GM23338 (cell line): ENCODE results near the gene ING3. TPM values are rescaled to one million over a fixed set of nuclear protein-coding genes. Genes with fewer than 3 reads are reported as not detected.

Experiments used
- ATAC-seq: fragments of 200-7000 bp; cut with Tn5 transposase; 3 replicates; pipeline ENCODE4 v1.9.1; 2020
- DNase-seq: peaks from one replicate; pipeline ENCODE4 v3.0.0-alpha.2; 2015; ENCODE audit warnings: low spot score
- H2AFZ ChIP-seq: fragments of 200-600 bp; sonication (generic); 2 replicates; pipeline ENCODE4 v1.8.0; 2016; ENCODE audit warnings: antibody characterized with exemption, mild to moderate bottlenecking, moderate library complexity
- H3F3A ChIP-seq: fragments of 200-600 bp; sonication (generic); replicated peaks from 2 replicates; pipeline ENCODE4 v1.8.0; 2017; ENCODE audit warnings: antibody characterized with exemption, mixed run types, low read depth
- H3K27ac ChIP-seq: fragments of 200-600 bp; sonication (generic); 2 replicates; pipeline ENCODE4 v1.6.1; 2016; ENCODE audit warnings: low read depth
- H3K27me3 ChIP-seq: fragments of 200-600 bp; sonication (generic); 2 replicates; pipeline ENCODE4 v1.8.0; 2016; ENCODE audit warnings: mild to moderate bottlenecking, mixed run types, moderate library complexity; ENCODE audit not compliant: insufficient read depth
- H3K36me3 ChIP-seq: fragments of 200-600 bp; sonication (generic); 2 replicates; pipeline ENCODE4 v1.8.0; 2016; ENCODE audit warnings: mild to moderate bottlenecking; ENCODE audit not compliant: insufficient read depth
- H3K4me1 ChIP-seq: fragments of 200-600 bp; sonication (generic); 2 replicates; pipeline ENCODE4 v1.8.0; 2016; ENCODE audit warnings: mild to moderate bottlenecking, moderate library complexity; ENCODE audit not compliant: insufficient read depth
- H3K4me2 ChIP-seq: fragments of 200-600 bp; sonication (generic); 2 replicates; pipeline ENCODE4 v1.7.1; 2017; ENCODE audit warnings: mixed run types
- H3K4me3 ChIP-seq: fragments of 200-600 bp; sonication (generic); 2 replicates; pipeline ENCODE4 v1.6.1; 2016; ENCODE audit warnings: mixed run types
- H3K79me2 ChIP-seq: fragments of 200-600 bp; sonication (generic); replicated peaks from 2 replicates; pipeline ENCODE4 v1.8.0; 2017; ENCODE audit warnings: mild to moderate bottlenecking; ENCODE audit not compliant: insufficient read depth
- H3K9me2 ChIP-seq: fragments of 200-600 bp; sonication (generic); 2 replicates; pipeline ENCODE4 v1.8.0; 2017; ENCODE audit not compliant: insufficient read depth
- H4K20me1 ChIP-seq: fragments of 200-600 bp; sonication (generic); replicated peaks from 2 replicates; pipeline ENCODE4 v1.8.0; 2017; ENCODE audit warnings: mild to moderate bottlenecking; ENCODE audit not compliant: insufficient read depth
- H3K27ac Mint-ChIP-seq: 2 replicates; pipeline ENCODE4 v1.8.0; 2020; ENCODE audit warnings: inconsistent platforms, mild to moderate bottlenecking, moderate library complexity, mixed read lengths
- H3K27me3 Mint-ChIP-seq: 3 replicates; pipeline ENCODE4 v1.8.0; 2022; ENCODE audit warnings: low read depth, mild to moderate bottlenecking, moderate library complexity, mixed read lengths, inconsistent platforms; ENCODE audit not compliant: insufficient read depth, poor library complexity
- H3K36me3 Mint-ChIP-seq: 3 replicates; pipeline ENCODE4 v1.8.0; 2021; ENCODE audit warnings: low read depth, mild to moderate bottlenecking, inconsistent platforms, moderate library complexity, mixed read lengths
- H3K4me1 Mint-ChIP-seq: 3 replicates; pipeline ENCODE4 v1.8.0; 2020; ENCODE audit warnings: mild to moderate bottlenecking, inconsistent platforms, mixed read lengths
- H3K4me3 Mint-ChIP-seq: 3 replicates; pipeline ENCODE4 v1.8.0; 2021; ENCODE audit warnings: moderate library complexity, mild to moderate bottlenecking, inconsistent platforms, mixed read lengths
- H3K9me3 Mint-ChIP-seq: 3 replicates; pipeline ENCODE4 v1.8.0; 2020; ENCODE audit warnings: moderate library complexity, mild to moderate bottlenecking, inconsistent platforms, mixed read lengths
- CTCF ChIP-seq, 2 experiments: fragments of 200-600 bp in 1 of 2; sonication (generic) in 1 of 2; conservative IDR thresholded peaks; 2 replicates each; pipeline versions ENCODE4 v1.5.1 to v1.6.1; 2016 to 2017; ENCODE audit warnings: antibody characterized with exemption in 2 of 2, low read depth in 2 of 2, mild to moderate bottlenecking in 2 of 2, moderate library complexity in 1 of 2
- EZH2 ChIP-seq: fragments of 200-600 bp; sonication (generic); IDR thresholded peaks from one replicate; pipeline ENCODE4 v1.8.0; 2017; ENCODE audit warnings: antibody characterized with exemption, mild to moderate bottlenecking, low read depth; ENCODE audit not compliant: unreplicated experiment
- JUNB ChIP-seq: IDR thresholded peaks from one replicate; pipeline ENCODE4 v1.6.1; 2016; ENCODE audit warnings: antibody characterized with exemption; ENCODE audit not compliant: unreplicated experiment
- POLR2AphosphoS5 ChIP-seq: IDR thresholded peaks from 2 replicates; pipeline ENCODE4 v1.6.1; 2016; ENCODE audit warnings: antibody characterized with exemption, low read depth
- REST ChIP-seq: IDR thresholded peaks from one replicate; pipeline ENCODE4 v1.6.1; 2018; ENCODE audit warnings: antibody characterized with exemption; ENCODE audit not compliant: unreplicated experiment
- ZNF114 ChIP-seq: fragments of 250-450 bp; sonication (Bioruptor Pico); IDR thresholded peaks from 2 replicates; pipeline ENCODE4 v1.5.0; 2020; ENCODE audit warnings: mild to moderate bottlenecking, moderate library complexity
- ZNF331 ChIP-seq: fragments of 250-450 bp; sonication (Bioruptor Pico); IDR thresholded peaks from 2 replicates; pipeline ENCODE4 v1.5.0; 2020; ENCODE audit warnings: low read depth, mild to moderate bottlenecking, moderate library complexity
- ZNF462 ChIP-seq: fragments of 250-450 bp; sonication (Bioruptor Pico); IDR thresholded peaks from 2 replicates; pipeline ENCODE4 v1.5.0; 2020; ENCODE audit warnings: mild to moderate bottlenecking, moderate library complexity
- polyA plus RNA-seq: library from polyadenylated mRNA; unstranded; fragments of >200 nt; fragmentation: Nextera tagmentation; extraction: Ambion mirVana; gene quantifications from 2 replicates; pipeline ENCODE4 v1.2.1, GENCODE V29; 2016
- total RNA-seq: library from RNA; depleted of rRNA; stranded (reverse); fragments of >200 nt; shearing (Covaris generic); gene quantifications from 2 replicates; pipeline ENCODE4 v1.2.3, GENCODE V29; 2014

ING3 gene
- total and polyA plus RNA-seq, 2 experiments from 2014 or later = 17.8 to 26.2 TPM

GRCh38 chr7:120998996-120999565 is 48.5 kb downstream of the ING3 start:
- H3K4me3 ChIP-seq = no peak overlapping the region
- no peak overlapping the region for H2AFZ ChIP-seq
- H3K27me3 ChIP-seq = no peaks in the 10 kb centered on the region
- DNase-seq = no peak
- TF ChIP-seq REST = no peak
- no peak for TF ChIP-seq ZNF114
- no peak for TF ChIP-seq POLR2AphosphoS5
- TF ChIP-seq ZNF331 (CRISPR knock-in tag) = no peak
- no peak for TF ChIP-seq JUNB
- TF ChIP-seq ZNF462 (CRISPR knock-in tag) = no peak
- TF ChIP-seq EZH2 = no peak
- no peak for TF ChIP-seq CTCF (conservative IDR thresholded peaks at IDR 0.05; ENCODE audit: low read depth in 2 of 2)
- Mint-ChIP-seq H3K4me3 (no peak overlapping the region), H3K4me1 (peaks cover 7% of the 10 kb centered on the region), H3K27ac (no peak overlapping the region), H3K27me3 (peaks cover 1% of the 10 kb centered on the region), H3K36me3 (no peaks in the 10 kb centered on the region), H3K9me3 (no peaks in the 10 kb centered on the region; the same call in 2 of the 3 replicates)
- no peak overlapping the region for H3K27ac ChIP-seq
- H3F3A ChIP-seq = no peaks in the 10 kb centered on the region
- no peaks in the 10 kb centered on the region for H3K79me2 ChIP-seq
- no peak overlapping the region for H3K4me2 ChIP-seq
- H3K9me2 ChIP-seq = no peaks in the 10 kb centered on the region
- H3K4me1 ChIP-seq = no peaks in the 10 kb centered on the region
- no peaks in the 10 kb centered on the region for H4K20me1 ChIP-seq
- H3K36me3 ChIP-seq = no peaks in the 10 kb centered on the region
- ATAC-seq = no peak
